Tibial nerve (tissue), 4 donors: ENCODE results near the gene FBN3. TPM values are rescaled to one million over a fixed set of nuclear protein-coding genes. Genes with fewer than 3 reads are reported as not detected.
"Not testable (repeated sequence)": the region's sequence is repeated elsewhere in the genome, so short reads cannot be mapped to it uniquely, and the experiment has no call there.

Experiments
- DNase-seq, 2 donors: peaks; one replicate each; pipeline ENCODE4 v3.0.0-alpha.2; 2019; ENCODE audit warnings: low spot score in 2 of 2
- H3K27ac ChIP-seq, 4 donors: fragments of 200-600 bp; sonication (generic) in 3 of 4; one replicate each; pipeline ENCODE4 v1.5.1; 2017 to 2019; ENCODE audit warnings: mild to moderate bottlenecking in 1 of 4
- H3K27me3 ChIP-seq, 2 donors: fragments of 200-600 bp; sonication (generic) in 1 of 2; one replicate each; pipeline versions ENCODE4 v1.5.1 to v1.6.0; 2017 to 2019
- H3K36me3 ChIP-seq, 3 donors: fragments of 200-600 bp; sonication (generic); one replicate each; pipeline ENCODE4 v1.5.1; 2018 to 2019
- H3K4me1 ChIP-seq, 4 donors: fragments of 200-600 bp; sonication (generic) in 3 of 4; one replicate each; pipeline ENCODE4 v1.5.1; 2017 to 2019
- H3K4me3 ChIP-seq, 4 donors: fragments of 200-600 bp; sonication (generic) in 3 of 4; one replicate each; pipeline ENCODE4 v1.5.1; 2017 to 2019; ENCODE audit warnings: mild to moderate bottlenecking in 1 of 4, moderate library complexity in 1 of 4
- H3K9me3 ChIP-seq, 4 donors: fragments of 200-600 bp; sonication (generic) in 3 of 4; one replicate each; pipeline ENCODE4 v1.5.1; 2017 to 2019
- CTCF ChIP-seq, 5 experiments: fragments of 200-600 bp in 3 of 5; fragments of 450-650 bp in 2 of 5; sonication (generic) in 3 of 5; IDR thresholded peaks; one replicate each; pipeline ENCODE4 v1.5.1; 2016 to 2019; ENCODE audit warnings: antibody characterized with exemption in 5 of 5, mild to moderate bottlenecking in 3 of 5, moderate library complexity in 2 of 5
- EP300 ChIP-seq, 2 donors: sonication (generic); formaldehyde crosslinking; IDR thresholded peaks; one replicate each; pipeline ENCODE4 v1.6.1; 2017; ENCODE audit warnings: antibody characterized with exemption in 2 of 2, mild to moderate bottlenecking in 1 of 2
- POLR2A ChIP-seq, 2 donors: fragments of 450-650 bp; IDR thresholded peaks; one replicate each; pipeline ENCODE4 v1.6.1; 2017; ENCODE audit warnings: antibody characterized with exemption in 2 of 2, mild to moderate bottlenecking in 2 of 2, moderate library complexity in 2 of 2
- WGBS, 2 donors: methylation state at CpG; one replicate each; pipeline ENCODE4 v1.1.5; 2018; 5-methylcytosine and 5-hydroxymethylcytosine counted together
- total RNA-seq, 4 donors: library from RNA; depleted of rRNA; stranded (reverse); fragments of >200 nt; gene quantifications; one replicate each; pipeline ENCODE4 v1.1.0, GENCODE V29; 2016

FBN3 gene
- total RNA-seq, 4 donors from 2014 or later, result 0.20 to 2.5 TPM; not detected in 2

GRCh38 chr19:8039231-8039630 is 110.2 kb downstream of the FBN3 start:
- Histone ChIP-seq H3K4me1 (no peaks in the 10 kb centered on the region), H3K4me3 (no peak overlapping the region), H3K9me3 (no peaks in the 10 kb centered on the region), H3K27me3 (no peaks in the 10 kb centered on the region), H3K36me3 (no peaks in the 10 kb centered on the region), H3K27ac (no peak overlapping the region)
- no peak for DNase-seq
- no peak for TF ChIP-seq CTCF (IDR thresholded peaks at IDR 0.05)
- TF ChIP-seq EP300 (IDR thresholded peaks at IDR 0.05), result no peak
- no peak for TF ChIP-seq POLR2A (IDR thresholded peaks at IDR 0.05)
- 77 to 96% methylated on average over 3 of the region's 3 CpGs for WGBS, 2 donors

GRCh38 chr19:8038815-8039214 is 110.6 kb downstream of the FBN3 start:
- H3K4me1 ChIP-seq, result no peaks in the 10 kb centered on the region
- WGBS, 2 donors, result 76 to 87% methylated on average over 6 of the region's 6 CpGs
- TF ChIP-seq CTCF (IDR thresholded peaks at IDR 0.05), result no peak
- no peak for TF ChIP-seq EP300 (IDR thresholded peaks at IDR 0.05)
- no peak for TF ChIP-seq POLR2A (IDR thresholded peaks at IDR 0.05)

DNA sequence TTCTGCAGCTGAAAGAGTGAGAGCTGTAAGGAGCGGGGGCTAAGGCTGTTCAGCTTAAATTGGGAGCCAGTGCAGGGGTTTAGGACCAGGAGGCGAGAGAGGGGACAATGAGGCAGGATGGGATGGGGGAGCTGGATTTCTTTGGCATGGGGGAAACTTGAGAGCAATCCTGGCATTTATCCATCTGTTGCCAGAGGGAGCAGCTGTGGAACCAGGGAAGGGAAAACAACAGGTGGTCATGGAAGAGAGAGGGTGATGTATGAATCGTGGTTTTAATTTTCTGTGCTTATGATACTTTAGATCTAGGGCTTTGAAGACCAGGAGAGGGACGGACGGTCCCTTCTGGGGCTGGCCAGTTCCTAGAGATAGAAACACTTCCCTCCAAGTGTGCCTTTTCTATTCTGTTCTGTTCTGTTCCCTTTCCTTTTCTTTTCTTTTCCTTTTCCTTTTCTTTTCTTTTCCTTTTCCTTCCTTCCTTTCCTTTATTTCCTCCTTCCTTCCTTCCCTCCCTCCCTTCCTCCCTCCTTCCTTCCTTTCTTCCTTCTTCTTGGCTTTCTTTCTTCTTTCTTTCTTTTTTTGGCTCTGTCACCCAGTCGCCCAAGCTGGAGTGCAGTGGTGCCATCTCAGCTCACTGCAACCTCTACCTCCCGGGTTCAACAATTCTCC is 112.8 kb downstream of the FBN3 start:
- no peaks in the 10 kb centered on the region for H3K4me1 ChIP-seq
- no peak overlapping the region for H3K4me3 ChIP-seq
- TF ChIP-seq POLR2A (IDR thresholded peaks at IDR 0.05) (no peak), CTCF (IDR thresholded peaks at IDR 0.05) (no peak), EP300 (IDR thresholded peaks at IDR 0.05) (no peak)
- no peaks in the 10 kb centered on the region for H3K36me3 ChIP-seq
- no peak overlapping the region for H3K27ac ChIP-seq
- 74 to 81% methylated on average over 7 of the region's 7 CpGs for WGBS, 2 donors
- no peaks in the 10 kb centered on the region for H3K27me3 ChIP-seq
- H3K9me3 ChIP-seq, result no peaks in the 10 kb centered on the region
- no peak for DNase-seq

More at GRCh38 chr19:8038815-8039214, 110.6 kb downstream of the FBN3 start:
- no peak overlapping the region for H3K4me3 ChIP-seq
- H3K27me3 ChIP-seq, result no peaks in the 10 kb centered on the region
- no peak for DNase-seq
- no peaks in the 10 kb centered on the region for H3K36me3 ChIP-seq
- H3K27ac ChIP-seq, result no peak overlapping the region
- no peaks in the 10 kb centered on the region for H3K9me3 ChIP-seq

DNA sequence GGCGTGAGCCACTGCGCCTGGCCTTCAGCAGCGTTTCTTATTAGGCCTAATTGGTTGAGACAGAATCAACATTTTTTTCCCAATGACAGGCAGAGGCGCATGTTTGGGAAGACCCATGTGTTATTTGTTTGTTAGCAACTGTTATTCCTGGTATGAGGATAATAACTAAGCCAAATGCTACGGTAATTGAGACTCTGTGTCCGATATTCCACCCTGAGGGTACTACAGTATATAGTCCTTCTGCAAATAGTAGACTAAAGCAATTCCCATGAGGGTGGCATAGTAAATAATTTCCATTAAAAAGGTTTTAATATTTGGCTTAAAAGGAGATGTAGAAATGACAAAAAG is 115.2 kb downstream of the FBN3 start:
- DNase-seq, result no peak
- peaks cover 0 to 6% (median 0%) of the 10 kb centered on the region in 4 donors for H3K4me1 ChIP-seq
- TF ChIP-seq EP300 (IDR thresholded peaks at IDR 0.05) (no peak), POLR2A (IDR thresholded peaks at IDR 0.05) (no peak), CTCF (IDR thresholded peaks at IDR 0.05) (no peak)
- H3K9me3 ChIP-seq, result no peaks in the 10 kb centered on the region
- no peaks in the 10 kb centered on the region for H3K27me3 ChIP-seq
- no peaks in the 10 kb centered on the region for H3K36me3 ChIP-seq
- H3K27ac ChIP-seq, result no peak overlapping the region
- H3K4me3 ChIP-seq, result no peak overlapping the region
- 84 to 89% methylated on average over 6 of the region's 6 CpGs for WGBS, 2 donors

DNA sequence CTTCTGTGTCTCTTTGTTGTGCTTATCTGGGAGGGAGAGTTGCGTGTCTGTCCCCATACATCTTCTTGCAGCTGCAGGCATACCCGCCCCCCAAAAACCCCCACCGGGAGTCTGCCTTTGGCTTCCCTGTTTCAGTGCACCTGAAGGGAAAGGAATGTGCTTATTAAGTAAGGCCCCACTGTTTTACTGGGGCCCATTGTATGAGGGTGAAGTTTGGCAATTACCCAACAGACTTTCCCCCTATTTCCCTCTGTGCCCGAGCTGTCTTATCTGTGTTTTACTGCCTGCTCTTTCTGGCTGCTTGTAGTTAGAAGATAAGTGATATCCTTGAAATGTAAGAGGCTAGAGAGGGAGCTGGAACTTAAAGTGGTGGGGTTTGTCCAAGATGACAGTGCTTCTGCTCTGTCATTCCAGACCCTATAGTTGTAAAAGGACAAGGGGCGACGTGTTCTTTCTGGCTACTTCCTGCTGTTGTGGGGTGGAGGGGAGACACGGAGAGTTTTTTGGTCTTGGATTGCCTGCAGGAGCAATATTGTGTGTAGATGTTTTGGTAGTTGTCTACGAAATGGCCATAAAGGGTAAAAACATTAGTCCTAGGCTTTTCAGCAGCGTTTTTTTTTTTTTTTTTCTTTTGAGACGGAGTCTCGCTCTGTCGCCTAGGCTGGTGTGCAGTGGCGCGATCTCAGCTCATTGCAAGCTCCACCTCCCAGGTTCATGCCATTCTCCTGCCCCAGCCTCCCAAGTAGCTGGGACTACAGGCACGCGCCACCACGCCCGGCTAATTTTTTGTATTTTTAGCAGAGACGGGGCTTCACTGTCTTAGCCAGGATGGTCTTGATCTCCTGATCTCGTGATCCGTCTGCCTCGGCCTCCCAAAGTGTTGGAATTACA is 115.9 kb downstream of the FBN3 start:
- H3K27me3 ChIP-seq, H3K36me3 ChIP-seq, DNase-seq, H3K9me3 ChIP-seq, H3K27ac ChIP-seq, H3K4me3 ChIP-seq: not testable (repeated sequence)
- WGBS, 2 donors, result 61 to 71% methylated on average over 22 of the region's 22 CpGs
- H3K4me1 ChIP-seq, result peaks cover 0 to 12% (median 0%) of the 10 kb centered on the region in 4 donors
